Measurements from ENCODE around the gene MAP3K9.

Gene MAP3K9

DNA sequence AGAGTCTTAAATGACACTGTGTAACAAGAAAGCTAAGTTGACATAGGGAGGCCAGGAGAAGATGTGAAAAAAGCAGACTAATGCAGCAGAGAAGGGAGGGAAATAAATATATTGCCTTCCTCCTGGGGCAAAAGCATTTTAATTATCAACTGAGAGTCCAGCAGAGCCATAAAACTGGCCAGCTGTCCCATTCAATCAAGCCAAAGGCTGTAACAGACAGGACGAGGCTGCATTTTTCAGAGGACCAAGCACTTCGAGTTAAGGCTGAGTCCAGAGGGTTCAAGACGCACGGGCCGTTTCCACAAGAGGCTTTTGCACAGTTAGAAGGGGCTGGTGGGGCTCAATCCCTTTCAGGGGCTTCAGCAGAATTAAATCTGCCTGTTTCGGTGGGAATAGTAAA is 20.4 kb downstream of the MAP3K9 start:
- no peak for DNase-seq (ENCODE audit: low read depth in 2 of 2)

DNA sequence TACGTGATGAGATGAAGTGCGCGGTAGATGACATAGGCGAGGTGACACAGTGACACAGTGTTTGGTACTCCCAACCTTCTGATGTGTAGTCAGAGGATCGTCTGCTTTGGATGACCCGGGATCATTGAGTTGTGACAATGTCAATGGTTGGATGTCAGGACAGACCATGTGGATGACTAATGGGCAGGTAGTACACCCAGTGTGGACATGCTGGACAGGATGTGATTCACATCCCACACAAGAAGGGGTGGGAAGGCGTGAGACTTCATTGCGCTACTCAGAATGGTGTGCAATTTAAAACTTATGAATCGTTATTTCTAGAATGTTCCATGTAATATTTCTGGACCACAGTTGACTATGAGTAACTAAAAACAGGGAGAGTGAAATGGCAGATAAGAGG is 23.8 kb downstream of the MAP3K9 start:
- no peak for DNase-seq (ENCODE audit: low read depth in 2 of 2)

DNA sequence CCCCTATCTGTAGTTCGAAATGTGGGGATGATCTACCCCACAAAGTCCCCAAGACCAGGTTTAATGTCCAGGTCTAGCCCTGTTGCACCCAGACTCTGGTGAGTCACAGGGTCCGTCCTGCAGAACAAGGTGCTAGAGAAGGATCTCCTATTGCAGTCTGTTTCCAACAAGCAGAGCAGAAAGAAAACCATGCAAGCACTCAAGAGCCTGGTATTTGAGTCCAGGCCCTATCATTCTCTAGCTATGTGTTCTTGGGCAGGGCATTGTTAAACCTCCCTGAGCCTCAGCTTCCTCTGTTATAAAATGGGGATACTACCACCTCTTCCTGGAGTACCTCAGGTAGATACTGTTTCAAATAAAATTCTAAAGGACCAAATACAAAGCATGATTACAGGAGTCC is 24.4 kb downstream of the MAP3K9 start:
- DNase-seq (ENCODE audit: low read depth in 2 of 2): no peak

DNA sequence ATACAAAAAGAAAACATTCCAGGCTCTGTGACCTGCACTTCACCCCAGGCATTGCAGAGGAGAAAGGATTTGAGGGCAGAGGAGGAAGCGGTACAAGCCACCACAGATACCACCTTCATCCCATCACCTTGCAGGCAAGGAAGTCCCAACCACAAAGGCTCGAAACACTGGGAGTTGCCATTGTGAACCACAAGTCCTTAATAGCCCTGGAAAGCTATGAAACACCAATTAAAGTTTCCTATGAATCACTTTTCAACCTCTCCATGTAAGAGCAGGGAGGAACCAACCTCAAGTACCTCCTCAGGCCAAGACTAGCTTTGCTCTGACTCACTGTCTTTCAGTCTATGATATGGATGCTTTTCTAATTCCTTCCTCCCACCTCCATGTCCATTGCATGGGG is 27.0 kb downstream of the MAP3K9 start:
- DNase-seq (ENCODE audit: low read depth in 2 of 2): no peak

DNA sequence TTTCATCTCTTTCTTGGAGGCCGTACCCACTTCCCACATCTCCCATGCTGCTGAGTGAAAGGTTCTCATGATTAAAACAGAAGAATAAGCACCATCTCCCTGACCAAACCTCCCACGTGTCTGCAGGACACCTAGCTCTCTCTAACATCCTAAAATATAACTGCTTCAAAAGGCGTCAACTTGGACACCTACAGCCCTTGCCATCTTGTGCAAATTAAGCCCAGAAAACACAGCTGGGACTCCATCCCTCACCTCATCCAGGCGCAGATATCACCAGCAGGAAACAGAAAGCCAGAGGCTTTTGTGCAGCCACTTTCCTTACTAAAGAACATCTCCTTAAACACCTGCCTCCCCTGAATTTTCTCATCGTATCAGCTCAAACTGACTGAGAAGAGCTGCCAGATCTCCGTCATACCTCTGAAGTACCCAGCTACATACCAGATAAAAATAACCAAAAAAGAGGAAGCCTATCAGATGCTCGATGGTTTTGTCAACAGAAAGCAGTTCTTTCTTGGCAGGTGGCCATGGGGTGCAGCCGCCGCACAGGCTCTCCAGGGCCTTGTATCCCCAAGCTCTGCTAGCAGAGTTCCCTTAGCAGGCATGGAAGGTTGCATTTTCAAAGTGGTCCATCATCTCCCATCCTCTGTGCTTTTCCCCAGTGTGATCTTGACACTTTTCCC is 28.8 kb downstream of the MAP3K9 start:
- no peak for DNase-seq (ENCODE audit: low read depth in 2 of 2)

DNA sequence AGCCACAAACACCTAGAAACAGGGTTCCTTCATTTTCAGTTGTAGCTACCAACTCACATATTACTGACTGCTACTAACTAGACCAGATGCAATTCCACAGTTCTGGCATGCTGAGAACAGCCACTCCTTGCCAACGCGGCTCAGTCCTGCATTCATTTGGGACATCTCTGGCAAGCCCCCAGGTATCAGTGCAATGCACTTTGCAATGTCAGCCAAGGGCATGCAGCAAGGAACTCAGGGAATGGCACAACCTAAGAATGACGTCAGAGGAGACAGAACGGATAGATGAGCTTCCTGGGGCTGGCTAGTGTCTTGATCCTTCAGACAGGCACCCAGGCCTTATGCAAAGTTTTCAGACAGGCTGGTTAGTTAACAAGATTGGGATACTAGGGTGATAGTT is 29.6 kb downstream of the MAP3K9 start:
- DNase-seq (ENCODE audit: low read depth in 2 of 2): no peak

DNA sequence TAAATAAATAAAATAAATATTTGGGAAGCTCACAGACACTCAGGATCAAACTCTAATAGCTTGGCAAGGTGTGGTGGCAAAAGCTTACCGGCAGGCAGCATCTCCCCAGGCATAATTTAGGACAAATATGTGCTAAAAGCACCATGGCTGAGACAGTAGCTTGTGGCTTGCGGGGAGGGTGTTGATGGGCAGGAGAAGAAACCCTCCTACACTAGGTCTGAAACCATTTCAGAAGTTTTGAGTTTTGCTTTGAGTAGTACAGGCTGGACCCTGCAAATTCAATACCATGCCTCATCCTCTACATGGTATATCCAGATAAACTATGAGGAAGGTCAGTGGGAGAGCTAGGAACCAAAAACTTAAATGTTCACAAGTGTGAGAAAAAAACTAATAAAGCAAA is 33.1 kb downstream of the MAP3K9 start:
- DNase-seq (ENCODE audit: low read depth in 2 of 2): no peak

DNA sequence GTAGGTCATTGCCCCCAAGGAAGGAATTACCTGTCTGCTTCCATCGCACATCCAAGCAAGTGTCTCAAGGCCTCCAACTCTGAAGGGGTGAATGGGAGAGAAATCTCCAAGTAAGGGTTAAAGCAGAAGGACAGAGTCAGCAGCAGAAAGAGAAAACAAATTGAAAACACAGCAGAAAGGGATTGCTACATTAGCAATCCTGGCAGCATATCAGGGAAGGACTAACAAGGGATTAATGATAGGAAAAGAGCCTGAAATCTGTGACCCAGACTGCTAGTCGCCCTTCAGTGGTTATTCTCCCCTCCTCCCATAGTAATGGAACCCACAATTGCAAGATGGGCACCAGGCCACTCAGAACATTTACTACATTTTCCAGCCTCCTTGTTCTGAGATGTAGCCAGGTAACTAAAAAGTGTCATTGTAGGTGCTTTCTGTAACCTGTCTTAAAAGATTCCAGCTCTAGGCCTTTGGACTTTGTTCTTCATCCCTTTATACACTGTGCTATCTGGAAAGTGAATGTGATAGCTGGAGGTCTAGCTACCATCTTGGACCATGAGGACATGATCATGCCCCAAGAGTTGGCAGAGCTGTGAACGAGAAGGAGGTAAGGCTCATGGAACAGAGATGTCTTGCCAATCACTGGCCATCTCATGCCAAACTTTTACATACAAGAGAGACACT is 36.0 kb downstream of the MAP3K9 start:
- DNase-seq (ENCODE audit: low read depth in 2 of 2): no peak

DNA sequence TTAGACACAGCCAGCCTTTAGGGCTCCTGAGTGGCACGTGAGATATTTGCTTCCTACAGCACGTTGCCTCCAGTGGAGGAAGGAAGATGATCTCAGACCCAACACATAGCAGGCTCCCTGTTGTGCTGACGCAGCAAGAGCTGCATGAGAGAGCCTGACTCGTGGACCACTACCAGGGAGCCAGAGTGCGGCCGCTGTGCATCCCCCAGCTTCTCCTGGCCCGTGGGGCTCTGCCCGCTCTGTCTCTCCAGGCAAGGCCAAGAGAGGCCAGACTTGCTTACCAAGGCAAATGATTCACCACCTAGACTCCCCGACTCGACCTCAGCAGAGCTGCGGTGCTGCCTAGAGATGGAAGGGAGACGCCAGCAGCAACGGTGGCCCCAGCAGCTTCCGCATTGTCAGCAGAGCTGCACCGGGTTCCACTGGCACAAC is 37.5 kb downstream of the MAP3K9 start:
- no peak for DNase-seq (ENCODE audit: low read depth in 2 of 2)

DNA sequence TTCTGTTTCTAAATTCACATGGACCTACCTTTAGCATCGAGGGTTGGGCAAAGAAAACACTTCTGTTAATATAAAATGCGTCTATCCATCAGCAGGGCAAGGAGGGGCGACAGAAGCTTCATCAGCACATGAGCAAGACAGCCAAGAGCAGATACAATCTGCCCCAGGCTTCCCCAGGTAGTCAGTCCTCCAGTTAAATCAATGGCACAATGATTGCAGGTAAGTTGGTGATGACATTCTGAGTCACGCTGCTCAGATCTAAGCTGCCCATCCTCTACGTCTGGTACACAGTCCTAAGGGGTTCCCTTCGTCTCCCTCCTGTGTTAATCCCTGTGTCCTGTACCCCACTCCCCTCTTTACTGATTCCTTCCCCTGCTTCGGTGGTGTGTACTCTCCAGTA is 38.8 kb downstream of the MAP3K9 start:
- DNase-seq (ENCODE audit: low read depth in 2 of 2): no peak

DNA sequence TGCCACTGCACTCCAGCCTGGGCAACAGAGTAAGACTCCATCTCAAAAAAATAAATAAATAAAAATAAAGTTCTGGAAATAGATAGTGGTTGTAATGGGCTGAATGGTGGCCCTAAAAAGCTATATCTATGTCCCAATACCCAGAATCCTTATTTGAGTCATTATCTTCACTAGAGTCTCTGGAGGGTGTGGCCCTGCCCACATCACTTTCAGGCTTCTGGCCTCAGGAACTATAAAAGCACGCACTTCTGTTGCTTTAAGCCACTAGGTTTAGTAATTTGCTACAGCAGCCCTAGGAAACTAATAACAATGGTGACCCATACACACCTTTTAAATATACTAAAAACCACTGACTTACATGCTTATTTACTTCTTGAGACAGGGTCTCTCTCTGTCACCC is 49.9 kb downstream of the MAP3K9 start:
- no peak for DNase-seq (ENCODE audit: low read depth in 2 of 2)

DNA sequence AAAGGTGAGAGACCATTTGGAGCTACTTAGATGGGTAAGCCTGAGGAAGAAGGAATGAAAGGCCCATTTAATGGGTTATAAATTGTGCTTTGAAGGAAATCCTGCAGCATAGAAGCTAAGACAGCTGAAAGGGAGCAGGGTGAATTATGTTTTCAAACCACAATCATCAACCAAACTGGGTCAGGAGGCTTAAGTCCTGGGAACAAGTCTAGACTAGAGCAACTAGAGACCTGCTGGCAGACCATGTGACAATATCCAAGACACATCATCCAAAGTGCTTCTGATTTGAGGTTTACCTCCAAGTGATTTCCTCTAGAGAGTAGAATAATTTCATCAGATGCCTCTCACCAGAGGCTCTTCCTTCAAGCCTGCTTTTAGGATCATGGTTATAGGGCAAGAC is 53.7 kb downstream of the MAP3K9 start:
- DNase-seq (ENCODE audit: low read depth in 2 of 2): no peak

DNA sequence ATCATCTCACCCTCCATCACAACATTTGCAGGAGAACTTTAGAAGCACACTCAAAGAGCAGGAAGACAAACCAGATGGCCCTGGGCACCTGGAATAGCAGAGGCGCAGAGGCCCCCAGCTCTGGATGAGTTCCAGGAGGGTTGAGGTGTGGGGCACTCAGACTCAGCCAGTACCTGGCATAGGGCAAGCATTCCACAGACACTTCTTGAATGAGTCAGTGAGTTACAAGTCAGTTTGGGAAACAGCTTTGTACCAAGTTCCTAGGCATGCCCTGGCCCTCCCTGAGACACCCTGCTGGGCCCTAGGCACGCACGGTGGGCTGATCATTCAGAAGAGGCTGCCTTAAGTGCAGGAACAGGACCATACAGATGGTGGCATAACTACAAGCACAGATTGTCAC is 54.3 kb downstream of the MAP3K9 start:
- DNase-seq (ENCODE audit: low read depth in 2 of 2): no peak

DNA sequence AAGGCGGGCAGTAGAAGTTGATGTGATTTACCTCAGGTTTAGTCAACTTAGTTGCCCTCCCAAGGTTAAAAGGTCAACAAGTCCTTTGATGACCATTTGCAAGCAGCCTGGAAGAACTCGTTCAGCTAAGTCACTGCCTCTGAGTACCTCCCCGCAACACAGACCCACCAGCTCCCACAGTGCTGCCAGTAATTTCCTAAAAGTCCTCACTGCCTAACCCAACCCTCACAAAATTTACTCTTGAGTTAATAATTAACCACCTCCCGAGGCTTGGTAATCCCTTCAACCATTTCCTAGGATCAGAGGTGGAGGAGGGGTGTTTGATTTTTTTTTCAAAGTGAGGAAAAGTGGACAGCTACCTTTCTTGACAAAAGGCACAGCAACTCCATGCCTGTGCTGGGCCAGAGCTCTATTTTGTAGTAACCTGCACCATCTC is 55.8 kb downstream of the MAP3K9 start:
- no peak for DNase-seq (ENCODE audit: low read depth in 2 of 2)

DNA sequence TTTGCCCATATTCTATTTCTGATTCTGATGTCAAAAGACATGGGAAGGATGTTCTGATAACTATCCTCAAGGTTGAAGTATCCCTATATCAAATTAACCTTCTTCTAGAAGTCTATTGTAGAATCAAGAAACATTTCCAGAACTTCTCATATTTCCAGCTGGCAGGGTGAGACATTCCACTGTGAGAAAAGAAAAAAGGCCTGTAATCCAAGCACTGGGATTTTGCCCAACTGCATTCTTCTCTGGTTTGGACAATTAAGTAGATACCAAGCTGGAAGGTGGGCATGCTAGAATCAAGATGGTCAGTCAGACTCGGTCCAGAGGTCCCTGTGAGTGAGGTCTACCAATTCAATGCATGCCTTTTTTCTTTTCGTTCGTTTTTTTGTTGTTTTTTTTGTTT is 60.9 kb downstream of the MAP3K9 start:
- DNase-seq (ENCODE audit: low read depth in 2 of 2): no peak

DNA sequence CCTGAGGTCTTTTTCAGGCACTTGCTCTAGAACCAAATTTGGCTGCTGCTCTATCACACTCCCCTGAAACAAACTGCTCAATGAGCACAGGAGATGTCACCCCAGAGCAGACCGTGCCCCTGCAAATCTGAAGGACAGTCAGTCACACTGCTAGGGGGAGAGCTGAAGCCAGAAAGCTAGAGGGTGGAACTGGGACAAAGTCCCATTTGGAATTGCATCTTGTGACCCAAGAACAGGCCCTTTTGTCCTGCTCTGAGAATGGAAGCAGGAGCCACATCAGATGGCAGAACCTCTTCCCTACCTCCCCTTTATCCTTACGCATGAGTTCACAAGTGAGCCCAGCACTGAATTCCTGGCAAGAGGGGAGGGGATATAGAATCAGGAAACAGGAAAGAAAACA is 64.7 kb downstream of the MAP3K9 start:
- DNase-seq (ENCODE audit: low read depth in 2 of 2): no peak

DNA sequence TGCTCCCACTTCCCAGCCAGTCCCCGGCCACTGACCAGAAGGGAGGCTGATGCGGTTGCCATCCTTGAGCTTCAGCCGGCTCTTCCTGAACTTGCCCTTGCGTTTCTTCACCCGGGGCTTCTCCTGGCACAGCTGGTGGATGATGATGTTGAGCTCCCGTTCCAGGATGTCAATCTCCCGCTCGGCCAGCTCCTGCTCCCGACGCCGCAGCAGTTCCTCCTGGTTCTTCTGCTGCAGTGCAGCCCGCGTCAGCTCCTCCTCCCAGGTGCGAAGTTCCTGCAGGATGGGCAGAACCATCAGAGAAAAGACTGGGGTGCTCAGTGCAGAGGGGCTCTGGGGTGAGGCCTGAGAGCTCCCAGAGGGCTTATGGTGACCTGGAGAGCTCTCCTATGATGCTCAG is 67.0 kb downstream of the MAP3K9 start:
- no peak for DNase-seq (ENCODE audit: low read depth in 2 of 2)

DNA sequence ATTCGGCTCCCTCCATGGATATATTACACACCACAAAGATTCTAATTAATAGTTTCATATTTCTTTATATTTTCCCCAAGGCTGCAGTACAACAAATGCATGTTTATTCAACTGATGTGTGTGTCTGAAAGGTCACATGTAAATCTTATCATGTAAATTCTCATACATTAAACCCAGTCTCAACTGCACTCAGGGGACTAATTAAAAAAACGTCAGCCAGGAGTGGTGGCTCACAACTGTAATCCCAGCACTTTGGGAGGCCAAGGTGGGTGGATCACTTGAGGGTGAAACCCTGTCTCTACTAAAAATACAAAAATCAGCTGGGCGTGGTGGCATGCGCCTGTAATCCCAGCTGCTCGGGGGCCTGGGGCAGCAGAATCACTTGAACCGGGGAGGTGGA is 67.8 kb downstream of the MAP3K9 start:
- DNase-seq (ENCODE audit: low read depth in 2 of 2): no peak

DNA sequence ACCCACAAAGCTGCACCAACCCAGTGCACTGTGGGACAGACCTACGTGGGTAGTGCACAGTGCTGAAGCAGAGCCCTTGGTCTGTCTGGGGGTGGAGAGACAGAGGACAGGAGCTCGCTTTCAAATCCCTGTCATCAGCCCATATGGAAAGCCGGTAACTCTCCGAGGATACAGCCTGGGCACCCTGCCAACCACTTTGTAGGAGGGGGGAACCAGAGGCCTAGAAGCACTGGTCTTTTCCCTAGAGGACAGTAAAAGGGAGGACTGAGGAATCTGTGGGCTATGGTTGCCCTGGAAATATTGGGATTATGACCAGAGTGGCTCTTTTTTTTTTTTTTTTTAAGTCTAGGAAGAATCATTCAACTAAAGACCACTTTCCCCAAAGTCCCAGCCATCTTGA is 74.3 kb downstream of the MAP3K9 start:
- DNase-seq (ENCODE audit: low read depth in 2 of 2): no peak

DNA sequence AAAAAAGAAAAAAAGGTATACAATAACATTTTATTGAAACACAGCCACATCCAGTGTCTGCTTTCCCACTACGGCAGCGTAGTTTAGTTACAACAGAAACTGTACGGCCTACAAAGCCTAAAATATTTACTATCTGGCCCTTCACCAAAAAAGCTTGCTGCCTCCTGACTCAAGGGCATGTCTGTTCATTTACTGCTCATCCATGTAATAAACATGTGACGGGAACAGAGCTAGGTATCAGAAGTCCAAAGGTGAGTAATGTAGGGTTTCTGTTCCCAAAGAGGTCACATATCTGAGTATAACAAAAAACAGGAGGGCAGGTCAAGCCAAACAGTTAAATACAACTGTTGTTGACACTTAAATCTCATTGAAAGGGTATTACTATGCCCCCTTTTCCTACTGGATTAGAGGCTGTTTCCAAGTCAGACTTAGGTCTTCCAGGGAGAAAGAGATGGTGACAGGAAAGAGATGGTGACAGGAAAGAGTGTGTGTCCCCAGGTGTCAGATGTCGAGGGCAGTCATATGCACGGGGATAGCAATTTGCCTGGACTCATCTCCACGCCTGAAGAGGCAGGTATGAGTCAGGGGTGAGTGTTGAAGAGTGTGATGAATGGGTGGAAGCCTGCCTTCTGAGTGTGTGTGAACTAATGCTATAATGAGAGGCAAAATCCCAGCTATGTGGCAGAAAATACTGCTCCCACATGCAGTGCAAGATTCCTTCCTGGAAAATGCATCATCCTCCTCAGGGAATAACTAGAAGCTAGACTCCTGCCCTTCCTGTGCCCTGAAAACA is 77.7 kb downstream of the MAP3K9 start:
- no peak for DNase-seq (ENCODE audit: low read depth in 2 of 2)

DNA sequence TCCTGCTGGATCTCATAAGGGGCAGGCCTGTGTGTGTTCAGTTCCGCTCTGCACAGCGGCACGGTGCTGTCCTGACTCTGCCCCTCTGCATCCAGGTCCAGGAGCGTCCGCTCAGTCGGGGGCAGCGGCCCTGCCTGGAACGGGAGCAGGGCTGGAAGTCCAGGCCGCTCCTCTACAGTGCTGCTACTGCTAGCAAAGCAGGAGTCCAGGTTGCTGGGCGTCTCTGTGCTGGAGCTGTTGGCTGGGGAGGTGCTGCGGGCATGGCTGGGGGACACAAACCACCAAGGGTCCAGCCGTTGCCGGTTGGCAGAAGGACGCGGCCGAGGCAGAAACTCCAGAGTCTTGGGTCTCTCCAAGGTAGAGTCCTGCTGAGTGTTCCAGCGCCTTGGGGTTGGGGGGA is 78.9 kb downstream of the MAP3K9 start:
- no peak for DNase-seq (ENCODE audit: low read depth in 2 of 2)

DNA sequence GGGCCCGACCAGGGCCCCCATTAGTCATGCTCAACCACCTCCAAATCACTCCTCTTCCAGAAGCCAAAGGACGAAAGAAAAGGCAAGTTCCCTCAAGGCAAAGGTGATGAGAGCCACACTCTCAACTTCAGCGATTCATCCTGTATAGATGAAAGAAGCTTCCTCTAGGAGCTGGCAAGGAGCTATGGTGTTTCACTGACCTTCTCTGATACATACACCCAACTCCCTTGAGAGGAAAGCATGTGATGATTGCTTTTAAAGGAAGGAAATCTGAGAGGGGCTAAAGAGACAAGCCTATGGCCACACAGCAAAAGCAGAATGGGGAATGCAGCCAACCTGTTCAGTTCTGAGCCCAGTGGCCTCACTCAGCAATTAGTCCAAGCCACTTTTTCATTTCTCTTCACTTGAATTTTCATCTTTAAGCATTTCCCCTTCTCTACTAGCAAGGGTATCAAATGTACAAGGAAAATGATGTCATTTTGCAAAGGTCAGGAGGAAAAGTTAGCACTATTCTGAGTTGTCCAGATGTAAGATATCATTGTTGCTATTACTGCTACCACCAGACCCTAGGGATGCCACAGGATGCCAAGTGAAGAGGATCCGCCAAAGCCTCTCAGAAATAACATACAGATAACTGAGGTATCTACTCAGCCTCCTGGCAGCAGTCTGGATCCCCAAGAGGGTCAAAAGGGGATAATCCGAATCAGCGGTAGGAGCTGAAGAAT is 82.5 kb downstream of the MAP3K9 start:
- no peak for DNase-seq (ENCODE audit: low read depth in 2 of 2)

All from stimulated activated CD8-positive, alpha-beta memory T cell treated with anti-CD3 and anti-CD28 coated beads, Interleukin-2, amount 100 ng/mL, for 48 hours (primary cell).